Body of pancreas (tissue), 4 donors: Measurements from ENCODE around the gene ABCA5. TPM values are rescaled to one million over a fixed set of nuclear protein-coding genes. Genes with fewer than 3 reads are reported as not detected.

Source experiments
- ATAC-seq: fragments of 150-250 bp; one replicate; pipeline ENCODE4 v1.9.1; 2016
- DNase-seq, 4 donors: peaks; one replicate each; pipeline ENCODE4 v3.0.0-alpha.2; 2019
- H3K27ac ChIP-seq, 4 donors: fragments of 200-600 bp; sonication (generic); 1 replicate in 3 of 4; 2 replicates in 1 of 4; pipeline versions ENCODE4 v1.5.1 to v1.6.1; 2016 to 2019; ENCODE audit warnings: mild to moderate bottlenecking in 1 of 4, mixed read lengths in 1 of 4, moderate library complexity in 1 of 4
- H3K27me3 ChIP-seq, 2 donors: fragments of 200-600 bp; sonication (generic); one replicate each; pipeline ENCODE4 v1.6.0; 2016; ENCODE audit warnings: mild to moderate bottlenecking in 1 of 2
- H3K36me3 ChIP-seq, 2 donors: fragments of 200-600 bp; sonication (generic); replicated peaks in 1 of 2; 2 replicates each; pipeline ENCODE4 v1.5.1; 2016; ENCODE audit warnings: low read depth in 2 of 2; ENCODE audit not compliant: insufficient read depth in 1 of 2
- H3K4me1 ChIP-seq: fragments of 200-600 bp; sonication (generic); one replicate; pipeline ENCODE4 v1.6.0; 2016
- H3K4me3 ChIP-seq, 2 donors: fragments of 200-600 bp; sonication (generic); 1 replicate in 1 of 2; 2 replicates in 1 of 2; pipeline ENCODE4 v1.5.1; 2016 to 2019
- H3K9me3 ChIP-seq, 3 donors: fragments of 200-600 bp; sonication (generic); 1 replicate in 2 of 3; 2 replicates in 1 of 3; pipeline ENCODE4 v1.5.1; 2016
- POLR2A ChIP-seq, 3 donors: fragments of 450-650 bp; IDR thresholded peaks; one replicate each; pipeline ENCODE4 v1.6.1; 2016; ENCODE audit warnings: antibody characterized with exemption in 3 of 3, mild to moderate bottlenecking in 2 of 3
- WGBS, 2 donors: methylation state at CpG; one replicate each; pipeline ENCODE4 v1.1.5; 2017; 5-methylcytosine and 5-hydroxymethylcytosine counted together
- intact Hi-C: fragments of 100-400 bp; cut with DNase I; formaldehyde crosslinking; loops from one replicate; pipeline ENCODE4 v1.15.1; 2023
- total RNA-seq, 2 donors: library from RNA; depleted of rRNA; stranded (reverse); fragments of >200 nt; gene quantifications; one replicate each; pipeline ENCODE4 v1.1.0, GENCODE V29; 2016
- TF ChIP-seq, protein P1 (sequence below), 7 experiments: fragments of 450-650 bp in 4 of 7; fragments of 200-600 bp in 3 of 7; sonication (generic) in 3 of 7; IDR thresholded peaks; one replicate each; pipeline ENCODE4 v1.5.1; 2016 to 2019; ENCODE audit warnings: antibody characterized with exemption in 7 of 7

The ABCA5 gene
- total RNA-seq, 2 donors from 2014 or later = 93.4 to 104 TPM

GRCh38 chr17:69335058-69335457 lies 8.1 kb upstream of the ABCA5 start:
- Histone ChIP-seq H3K27ac (no peak overlapping the region), H3K4me1 (no peaks in the 10 kb centered on the region), H3K9me3 (no peaks in the 10 kb centered on the region), H3K36me3 (no peaks in the 10 kb centered on the region), H3K4me3 (no peak overlapping the region), H3K27me3 (no peaks in the 10 kb centered on the region)
- TF ChIP-seq, protein P1, sequence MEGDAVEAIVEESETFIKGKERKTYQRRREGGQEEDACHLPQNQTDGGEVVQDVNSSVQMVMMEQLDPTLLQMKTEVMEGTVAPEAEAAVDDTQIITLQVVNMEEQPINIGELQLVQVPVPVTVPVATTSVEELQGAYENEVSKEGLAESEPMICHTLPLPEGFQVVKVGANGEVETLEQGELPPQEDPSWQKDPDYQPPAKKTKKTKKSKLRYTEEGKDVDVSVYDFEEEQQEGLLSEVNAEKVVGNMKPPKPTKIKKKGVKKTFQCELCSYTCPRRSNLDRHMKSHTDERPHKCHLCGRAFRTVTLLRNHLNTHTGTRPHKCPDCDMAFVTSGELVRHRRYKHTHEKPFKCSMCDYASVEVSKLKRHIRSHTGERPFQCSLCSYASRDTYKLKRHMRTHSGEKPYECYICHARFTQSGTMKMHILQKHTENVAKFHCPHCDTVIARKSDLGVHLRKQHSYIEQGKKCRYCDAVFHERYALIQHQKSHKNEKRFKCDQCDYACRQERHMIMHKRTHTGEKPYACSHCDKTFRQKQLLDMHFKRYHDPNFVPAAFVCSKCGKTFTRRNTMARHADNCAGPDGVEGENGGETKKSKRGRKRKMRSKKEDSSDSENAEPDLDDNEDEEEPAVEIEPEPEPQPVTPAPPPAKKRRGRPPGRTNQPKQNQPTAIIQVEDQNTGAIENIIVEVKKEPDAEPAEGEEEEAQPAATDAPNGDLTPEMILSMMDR (IDR thresholded peaks at IDR 0.05) = peak; percentile 26 to 81 (median 74)
- no peak for TF ChIP-seq POLR2A (IDR thresholded peaks at IDR 0.05)
- no peak for DNase-seq
- intact Hi-C loops = loop anchor here (10.0 kb wide), 1 partner anchor 190 kb away; no protein-coding TSS in a partner anchor
- 3 to 6% methylated on average over 2 of the region's 2 CpGs for WGBS, 2 donors
- ATAC-seq = peak; percentile 85

GRCh38 chr17:69333561-69333960 lies 6.6 kb upstream of the ABCA5 start:
- ATAC-seq (no peak), DNase-seq (no peak)
- Histone ChIP-seq H3K9me3 (no peaks in the 10 kb centered on the region), H3K27ac (no peak overlapping the region), H3K27me3 (no peaks in the 10 kb centered on the region), H3K4me3 (no peak overlapping the region), H3K36me3 (no peaks in the 10 kb centered on the region), H3K4me1 (no peaks in the 10 kb centered on the region)
- intact Hi-C loops = loop anchor here (10.0 kb wide), 1 partner anchor 191 kb away; no protein-coding TSS in a partner anchor
- TF ChIP-seq POLR2A (IDR thresholded peaks at IDR 0.05) = no peak
- TF ChIP-seq, protein P1 (IDR thresholded peaks at IDR 0.05) = no peak

- H3K27ac ChIP-seq = no peak overlapping the region
- no peak for TF ChIP-seq POLR2A (IDR thresholded peaks at IDR 0.05)
- TF ChIP-seq, protein P1 (IDR thresholded peaks at IDR 0.05) = no peak
- H3K36me3 ChIP-seq = no peaks in the 10 kb centered on the region
- DNase-seq (no peak), ATAC-seq (no peak)
- intact Hi-C loops = loop anchor here (10.0 kb wide), 1 partner anchor 193 kb away; no protein-coding TSS in a partner anchor
- no peak overlapping the region for H3K4me3 ChIP-seq
- WGBS, 2 donors = 65 to 68% methylated on average over 2 of the region's 2 CpGs
- no peaks in the 10 kb centered on the region for H3K9me3 ChIP-seq
- no peaks in the 10 kb centered on the region for H3K27me3 ChIP-seq
- H3K4me1 ChIP-seq = no peaks in the 10 kb centered on the region
These were observed 4.8 kb upstream of the ABCA5 start for GRCh38 chr17:69331756-69332155.

GRCh38 chr17:69326377-69327059 lies 415 bp downstream of the ABCA5 start:
- Histone ChIP-seq H3K4me3 (peak overlapping the region; percentile 27 to 89), H3K27me3 (no peaks in the 10 kb centered on the region), H3K9me3 (no peaks in the 10 kb centered on the region), H3K27ac (peak overlapping the region; percentile 66 to 98 (median 96)), H3K36me3 (no peaks in the 10 kb centered on the region), H3K4me1 (peaks cover 29% of the 10 kb centered on the region)
- 0 to 1% methylated on average over 18 to 51 of the region's 51 CpGs for WGBS, 2 donors
- TF ChIP-seq POLR2A (IDR thresholded peaks at IDR 0.05) = peak in 2 of 3 donors; percentile 96 to 97
- TF ChIP-seq, protein P1 (IDR thresholded peaks at IDR 0.05) = no peak
- DNase-seq = peak in 1 of 4 donors; percentile 24
- peak; percentile 18 for ATAC-seq
- intact Hi-C loops = no loop called here
